ENCODE results near the gene LMBR1. TPM values are rescaled to one million over a fixed set of nuclear protein-coding genes. Genes with fewer than 3 reads are reported as not detected.
"Not testable (repeated sequence)": the region's sequence is repeated elsewhere in the genome, so short reads cannot be mapped to it uniquely, and the experiment has no call there.

The LMBR1 gene
- total RNA-seq, 1 donor from 2014 or later, result 235 TPM

DNA sequence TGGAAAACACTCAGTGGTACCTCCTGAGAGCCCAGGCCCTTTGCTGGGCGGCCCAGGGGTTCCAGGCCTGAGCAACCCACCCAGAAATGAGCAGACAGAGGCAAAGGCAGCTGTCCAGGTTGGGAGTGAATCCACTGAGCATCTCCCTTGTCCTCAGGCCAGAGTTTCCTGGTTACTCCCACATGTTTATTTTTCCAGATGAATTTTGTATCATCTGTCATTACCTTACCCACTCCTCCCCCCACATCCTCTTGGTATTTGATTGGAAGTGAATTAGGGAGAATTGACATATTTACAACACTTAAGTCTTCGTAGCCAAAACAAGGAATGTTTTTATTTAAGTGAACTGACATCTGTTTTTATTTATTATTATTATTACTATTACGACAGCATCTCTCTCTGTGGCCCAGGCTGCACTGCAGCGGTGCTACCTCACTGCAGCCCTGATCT lies 13.2 kb upstream of the LMBR1 start:
- no peak for DNase-seq

GRCh38 chr7:156903232-156903909 lies 10.4 kb upstream of the LMBR1 start:
- DNase-seq, result no peak

- not testable (repeated sequence) for DNase-seq
Measured at GRCh38 chr7:156900093-156900492, 7.1 kb upstream of the LMBR1 start.

DNA sequence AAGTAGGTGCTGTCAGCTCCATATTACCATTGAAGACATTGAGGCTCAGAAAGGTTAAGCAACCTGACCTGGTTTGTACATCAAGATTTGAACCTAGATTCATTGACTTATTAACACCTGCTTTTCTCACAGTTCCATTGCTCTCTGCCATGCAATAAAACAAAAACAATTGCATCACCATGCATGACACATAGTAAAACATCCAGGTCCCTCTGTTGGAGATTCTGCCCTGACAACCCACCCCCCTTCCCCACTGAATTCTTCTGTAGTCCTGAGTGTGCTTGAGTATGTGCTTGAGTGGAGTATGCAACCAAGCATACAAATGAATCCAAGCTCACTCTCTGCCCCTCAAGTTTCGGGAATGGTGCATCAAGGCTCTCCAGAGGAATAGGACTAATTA lies 6.0 kb upstream of the LMBR1 start:
- no peak for DNase-seq

DNA sequence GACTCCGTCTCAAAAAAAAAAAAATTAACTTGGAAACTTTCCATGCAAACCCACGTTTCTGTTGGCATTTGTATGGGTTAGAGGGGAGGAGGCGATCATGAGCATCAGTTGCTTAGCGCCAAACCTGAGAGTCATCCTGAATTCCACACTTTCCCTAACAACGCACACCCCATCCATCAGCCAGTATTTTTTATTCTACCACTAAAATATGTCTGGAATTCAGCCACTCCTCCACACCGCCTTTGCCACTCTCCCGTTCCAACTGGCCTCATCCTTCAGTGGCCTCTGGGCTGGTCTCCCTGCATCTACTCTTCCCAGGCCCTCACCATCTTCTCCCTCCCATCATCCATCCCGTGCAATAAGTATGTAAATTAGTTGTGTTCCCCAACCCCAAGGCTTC lies 4.7 kb upstream of the LMBR1 start:
- no peak for DNase-seq

- DNase-seq, result no peak
Measured at GRCh38 chr7:156896388-156897022, 3.5 kb upstream of the LMBR1 start.

DNA sequence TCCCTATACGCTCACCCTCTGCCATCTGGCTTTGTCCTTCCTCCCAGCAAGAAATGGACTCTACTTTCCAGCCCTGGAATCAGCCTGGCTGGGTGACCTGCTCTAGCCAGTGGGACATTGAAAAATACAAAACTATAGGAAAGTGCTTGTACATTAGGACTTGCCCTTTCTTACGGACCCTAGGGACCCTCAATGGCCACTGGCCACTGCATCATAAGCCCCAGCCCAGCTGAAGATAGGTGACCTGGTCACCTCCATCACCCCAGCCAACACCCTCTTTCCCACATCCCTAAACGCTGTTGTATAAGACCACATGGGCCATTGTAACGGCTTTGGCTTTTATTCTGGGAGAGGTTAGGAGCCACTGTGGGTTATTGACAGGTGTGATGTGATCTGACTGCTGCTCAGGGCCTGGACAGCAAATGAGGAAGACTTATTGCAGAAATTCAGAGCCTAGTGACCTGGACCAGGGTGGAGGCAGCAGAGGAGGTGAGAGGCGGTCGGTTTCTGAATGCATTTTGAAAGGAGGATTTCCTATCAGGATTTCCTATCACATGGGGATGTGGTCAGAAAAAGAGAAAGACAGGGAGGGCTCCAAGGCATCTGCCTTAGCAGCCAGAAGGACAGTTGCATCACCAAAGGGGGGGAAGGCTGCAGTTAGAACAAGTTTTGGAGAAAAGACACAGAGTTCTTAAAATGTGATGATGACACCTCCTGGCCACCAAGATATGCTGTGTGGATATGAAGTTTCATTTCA lies 2.2 kb upstream of the LMBR1 start:
- DNase-seq, result no peak

- no peak for DNase-seq
Measured at GRCh38 chr7:156892081-156892800, 742 bp downstream of the LMBR1 start.

DNA sequence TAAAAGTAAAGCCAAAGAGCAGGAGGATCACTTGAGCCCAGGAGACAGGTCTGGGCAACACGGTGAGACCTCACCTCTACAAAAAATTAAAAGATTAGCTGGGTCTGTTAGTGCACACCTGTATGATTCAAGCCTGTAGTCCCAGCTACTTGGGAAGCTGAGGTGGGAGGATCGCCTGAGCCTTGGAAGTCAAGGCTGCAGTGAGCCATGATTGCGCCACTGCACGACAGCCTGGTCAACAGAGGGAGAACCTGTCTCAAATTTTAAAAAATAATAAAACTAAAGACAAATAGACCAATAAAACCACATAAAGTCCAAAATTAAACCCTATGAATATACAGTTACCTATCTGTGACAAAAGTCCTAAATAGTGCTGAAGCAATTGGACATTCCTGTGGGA lies 3.2 kb downstream of the LMBR1 start:
- DNase-seq, result no peak

GRCh38 chr7:156889089-156889488 lies 3.9 kb downstream of the LMBR1 start:
- DNase-seq, result no peak

- no peak for DNase-seq
Measured at GRCh38 chr7:156886020-156886795, 6.8 kb downstream of the LMBR1 start.

DNA sequence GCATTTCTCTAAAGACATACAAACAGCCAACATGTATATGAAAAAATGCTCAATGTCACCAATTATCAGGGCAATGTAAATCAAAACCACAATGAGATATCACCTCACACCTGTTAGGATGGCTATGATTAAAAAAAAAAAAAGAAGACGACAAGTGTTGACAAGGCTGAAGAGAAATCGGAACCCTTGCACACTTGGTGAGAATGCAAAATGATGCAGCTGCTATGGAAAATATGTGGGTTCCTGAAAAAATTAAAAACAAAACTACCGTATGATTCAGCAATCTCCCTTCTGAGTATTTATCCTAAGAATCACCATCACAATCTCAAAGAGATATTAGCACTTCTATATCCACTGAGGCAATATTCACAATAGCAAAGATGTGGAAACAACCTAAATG lies 11.3 kb downstream of the LMBR1 start:
- DNase-seq, result no peak

- no peak for DNase-seq
Measured at GRCh38 chr7:156875766-156876165, 17.2 kb downstream of the LMBR1 start.

- DNase-seq, result not testable (repeated sequence)
Measured at GRCh38 chr7:156868363-156868762, 24.6 kb downstream of the LMBR1 start.

- no peak for DNase-seq
Measured at GRCh38 chr7:156865493-156865892, 27.5 kb downstream of the LMBR1 start.

DNA sequence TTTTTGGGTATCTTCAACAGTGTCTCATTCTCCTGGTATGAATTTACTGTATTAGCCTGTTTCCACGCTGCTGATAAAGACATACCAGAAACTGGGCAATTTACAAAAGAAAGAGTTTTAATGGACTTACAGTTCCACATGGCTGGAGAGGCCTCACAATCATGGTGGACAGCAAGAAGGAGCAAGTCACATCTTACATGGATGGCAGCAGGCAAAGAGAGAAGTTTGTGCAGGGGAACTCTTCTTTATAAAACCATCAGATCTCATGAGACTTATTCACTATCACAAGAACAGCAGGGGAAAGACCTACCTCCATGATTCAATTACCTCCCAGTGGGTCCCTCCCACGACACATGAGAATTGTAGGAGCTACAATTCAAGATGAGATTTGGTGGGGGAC lies 31.0 kb downstream of the LMBR1 start:
- not testable (repeated sequence) for DNase-seq

DNA sequence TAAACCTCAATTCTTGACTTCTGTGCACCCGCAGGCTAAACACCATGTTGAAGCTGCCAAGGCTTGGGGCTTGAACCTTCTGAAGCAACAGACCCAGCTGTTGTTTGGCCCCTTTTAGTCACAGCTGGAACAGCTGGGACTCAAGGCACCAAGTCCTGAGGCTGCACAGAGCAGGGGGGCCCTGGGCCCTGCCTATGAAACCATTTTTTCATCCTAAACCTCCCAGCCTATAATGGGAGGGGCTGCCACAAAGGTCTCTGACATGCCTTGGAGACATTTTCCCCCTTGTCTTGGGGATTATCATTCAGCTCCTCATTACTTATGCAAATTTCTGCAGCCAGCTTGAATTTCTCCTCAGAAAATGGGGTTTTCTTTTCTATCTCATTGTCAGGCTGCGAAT lies 31.8 kb downstream of the LMBR1 start:
- no peak for DNase-seq

DNA sequence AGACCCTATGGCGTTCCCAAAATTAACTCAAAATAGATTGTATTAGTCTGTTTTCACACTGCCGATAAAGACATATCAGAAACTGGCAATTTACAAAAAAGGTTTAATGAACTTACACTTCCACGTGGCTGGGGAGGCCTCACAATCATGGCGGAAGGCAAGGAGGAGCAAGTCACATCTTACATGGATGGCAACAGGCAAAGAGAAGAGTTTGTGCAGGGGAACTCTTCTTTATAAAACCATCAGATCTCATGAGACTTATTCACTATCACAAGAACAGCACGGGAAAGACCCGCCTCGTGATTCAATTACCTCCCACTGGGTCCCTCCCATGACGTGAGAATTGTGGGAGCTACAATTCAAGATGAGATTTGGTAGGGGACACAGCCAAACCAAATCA lies 32.9 kb downstream of the LMBR1 start:
- DNase-seq, result not testable (repeated sequence)

DNA sequence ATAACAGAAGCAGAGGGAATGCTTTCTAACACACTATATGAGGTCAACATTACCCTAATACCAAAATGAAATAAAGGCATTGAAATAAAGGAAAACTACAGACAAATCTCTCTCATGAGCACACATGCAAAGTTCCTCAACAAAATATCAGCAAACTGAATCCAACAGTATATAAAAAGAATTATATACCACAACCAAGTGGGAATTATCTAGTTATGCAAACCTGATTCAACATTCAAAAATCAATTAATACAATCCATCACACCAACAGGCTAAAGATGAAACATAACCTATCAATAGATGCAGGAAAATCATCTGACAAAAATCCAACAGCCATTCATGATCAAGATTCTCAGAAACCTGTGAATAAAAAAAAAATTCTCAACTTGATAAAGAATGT lies 34.5 kb downstream of the LMBR1 start:
- no peak for DNase-seq

GRCh38 chr7:156857757-156858156 lies 35.2 kb downstream of the LMBR1 start:
- no peak for DNase-seq

DNA sequence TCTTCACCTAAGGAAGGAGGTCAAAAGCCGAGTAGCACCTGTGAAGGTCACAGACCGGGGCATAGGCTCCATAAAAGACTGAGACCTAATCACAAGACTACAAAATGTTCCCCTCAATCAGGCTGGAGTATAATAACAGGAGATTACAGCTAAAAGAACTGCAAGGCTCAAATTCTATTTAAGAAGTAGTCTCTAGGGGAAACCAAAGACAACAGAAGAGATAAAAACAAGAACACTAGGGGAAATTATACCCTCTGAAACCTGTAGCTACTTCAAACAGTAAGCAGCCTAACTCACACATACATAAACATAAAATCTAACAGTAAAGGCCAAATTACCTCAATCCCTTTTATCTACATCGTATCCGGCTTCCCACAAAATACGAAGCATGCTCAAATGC lies 38.3 kb downstream of the LMBR1 start:
- DNase-seq, result no peak

DNA sequence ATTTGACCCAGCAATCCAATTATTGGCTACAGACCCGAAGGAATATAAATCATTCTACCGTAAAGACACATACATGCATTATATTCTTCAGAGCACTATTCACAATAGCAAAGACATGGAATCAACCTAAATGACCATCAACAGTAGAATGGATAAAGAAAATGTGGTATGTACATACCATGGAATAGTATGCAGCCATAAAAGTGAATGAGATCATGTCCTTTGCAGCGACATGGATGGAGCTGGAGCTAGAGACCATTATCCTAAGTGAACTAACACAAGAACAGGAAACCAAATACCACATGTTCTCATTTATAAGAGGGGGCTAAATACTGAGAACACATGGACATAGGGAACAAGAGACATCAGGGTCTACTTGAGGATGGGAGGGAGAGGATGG lies 44.0 kb downstream of the LMBR1 start:
- no peak for DNase-seq
